ENCODE results near the gene HMGCS2.
"Not testable (repeated sequence)": the region's sequence is repeated elsewhere in the genome, so short reads cannot be mapped to it uniquely, and the experiment has no call there.

HMGCS2 gene

DNA sequence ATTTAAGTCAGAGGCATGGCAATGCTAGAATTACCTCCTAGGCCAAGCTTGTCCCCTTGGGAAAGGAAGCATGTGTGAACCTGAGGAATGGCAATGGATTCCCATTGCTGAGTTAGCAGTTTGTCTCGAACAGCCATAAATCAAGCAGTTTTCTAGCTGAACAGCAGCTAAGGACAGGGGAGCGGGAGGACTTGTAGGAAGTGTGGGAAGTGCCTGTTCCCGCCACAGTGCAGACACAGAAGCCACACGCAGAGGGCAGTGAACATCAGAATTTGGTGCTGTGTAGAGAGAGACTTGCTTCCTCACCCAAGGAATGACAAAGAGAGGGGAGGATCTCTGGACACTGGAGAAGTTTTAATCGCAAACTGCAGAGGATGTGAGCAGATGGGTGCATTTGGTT, 53.2 kb downstream of the HMGCS2 start:
- H3K4me3 ChIP-seq (replicated peaks in 1 of 2; ENCODE audit: low read depth in 2 of 2, low read length in 2 of 2), result no peak overlapping the region
- TF ChIP-seq, protein P1, sequence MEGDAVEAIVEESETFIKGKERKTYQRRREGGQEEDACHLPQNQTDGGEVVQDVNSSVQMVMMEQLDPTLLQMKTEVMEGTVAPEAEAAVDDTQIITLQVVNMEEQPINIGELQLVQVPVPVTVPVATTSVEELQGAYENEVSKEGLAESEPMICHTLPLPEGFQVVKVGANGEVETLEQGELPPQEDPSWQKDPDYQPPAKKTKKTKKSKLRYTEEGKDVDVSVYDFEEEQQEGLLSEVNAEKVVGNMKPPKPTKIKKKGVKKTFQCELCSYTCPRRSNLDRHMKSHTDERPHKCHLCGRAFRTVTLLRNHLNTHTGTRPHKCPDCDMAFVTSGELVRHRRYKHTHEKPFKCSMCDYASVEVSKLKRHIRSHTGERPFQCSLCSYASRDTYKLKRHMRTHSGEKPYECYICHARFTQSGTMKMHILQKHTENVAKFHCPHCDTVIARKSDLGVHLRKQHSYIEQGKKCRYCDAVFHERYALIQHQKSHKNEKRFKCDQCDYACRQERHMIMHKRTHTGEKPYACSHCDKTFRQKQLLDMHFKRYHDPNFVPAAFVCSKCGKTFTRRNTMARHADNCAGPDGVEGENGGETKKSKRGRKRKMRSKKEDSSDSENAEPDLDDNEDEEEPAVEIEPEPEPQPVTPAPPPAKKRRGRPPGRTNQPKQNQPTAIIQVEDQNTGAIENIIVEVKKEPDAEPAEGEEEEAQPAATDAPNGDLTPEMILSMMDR (IDR thresholded peaks at IDR 0.05; ENCODE audit: low read depth, low read length), result no peak
- DNase-seq (ENCODE audit: low read depth in 2 of 2), result peak; percentile 18 to 20

DNA sequence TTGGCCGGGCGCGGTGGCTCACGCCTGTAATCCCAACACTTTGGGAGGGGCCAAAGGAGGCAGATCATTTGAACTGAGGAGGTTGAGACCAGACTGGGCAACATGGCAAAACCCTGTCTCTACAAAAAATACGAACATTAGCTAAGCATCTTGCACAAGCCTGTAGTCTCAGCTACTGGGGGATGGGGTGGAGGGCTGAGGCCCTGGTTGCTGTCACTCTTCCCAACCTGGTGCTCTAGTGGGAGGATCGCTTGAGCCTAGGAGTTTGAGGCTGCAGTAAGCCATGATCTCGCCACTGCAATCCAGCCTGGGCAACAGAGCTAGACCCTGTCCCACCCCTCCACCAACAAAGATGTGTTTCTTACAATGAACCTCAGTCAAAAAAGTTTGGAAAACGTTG, 54.1 kb downstream of the HMGCS2 start:
- no peak overlapping the region for H3K4me3 ChIP-seq (replicated peaks in 1 of 2; ENCODE audit: low read depth in 2 of 2, low read length in 2 of 2)
- peak; percentile 3 to 25 for DNase-seq (ENCODE audit: low read depth in 2 of 2)
- TF ChIP-seq, protein P1 (IDR thresholded peaks at IDR 0.05; ENCODE audit: low read depth, low read length), result no peak

DNA sequence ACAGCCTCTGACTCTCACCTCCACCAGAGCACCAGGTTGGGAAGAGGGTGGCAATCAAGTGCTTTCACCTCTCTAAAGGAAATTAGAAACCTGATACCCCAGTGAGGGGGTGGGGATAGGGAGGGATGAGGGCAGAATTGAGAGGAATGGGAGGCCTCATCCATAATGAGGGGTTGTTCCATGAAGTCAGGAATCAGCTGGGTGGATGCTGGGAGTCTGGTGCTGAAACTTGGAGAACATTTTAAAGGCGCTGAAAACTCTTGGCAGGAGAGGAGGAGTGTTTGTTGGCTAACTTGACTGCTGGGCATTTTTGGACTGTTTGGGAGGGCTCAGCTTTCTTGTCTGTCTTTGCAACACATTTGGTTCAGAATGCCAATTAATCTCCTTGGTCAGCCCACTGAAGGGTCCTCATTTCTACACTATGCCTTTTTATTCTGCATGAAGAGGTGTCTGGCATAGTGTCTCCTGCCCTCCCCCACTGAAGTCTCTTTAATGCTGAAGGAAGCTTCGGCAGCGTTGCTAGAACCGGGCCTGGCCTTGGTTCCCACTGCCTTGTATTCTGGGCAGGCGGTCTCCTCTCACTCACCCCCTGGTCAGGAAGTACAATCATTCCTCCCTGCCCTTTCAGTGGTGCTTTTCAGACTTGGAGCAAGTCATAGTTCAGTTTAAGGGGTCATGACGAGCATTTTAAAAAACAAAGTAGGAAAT, 54.8 kb downstream of the HMGCS2 start:
- H3K4me3 ChIP-seq (replicated peaks in 1 of 2; ENCODE audit: low read depth in 2 of 2, low read length in 2 of 2), result peak overlapping the region; percentile 60 to 85
- peak; percentile 8 to 69 for DNase-seq (ENCODE audit: low read depth in 2 of 2)
- TF ChIP-seq, protein P1 (IDR thresholded peaks at IDR 0.05; ENCODE audit: low read depth, low read length), result no peak

DNA sequence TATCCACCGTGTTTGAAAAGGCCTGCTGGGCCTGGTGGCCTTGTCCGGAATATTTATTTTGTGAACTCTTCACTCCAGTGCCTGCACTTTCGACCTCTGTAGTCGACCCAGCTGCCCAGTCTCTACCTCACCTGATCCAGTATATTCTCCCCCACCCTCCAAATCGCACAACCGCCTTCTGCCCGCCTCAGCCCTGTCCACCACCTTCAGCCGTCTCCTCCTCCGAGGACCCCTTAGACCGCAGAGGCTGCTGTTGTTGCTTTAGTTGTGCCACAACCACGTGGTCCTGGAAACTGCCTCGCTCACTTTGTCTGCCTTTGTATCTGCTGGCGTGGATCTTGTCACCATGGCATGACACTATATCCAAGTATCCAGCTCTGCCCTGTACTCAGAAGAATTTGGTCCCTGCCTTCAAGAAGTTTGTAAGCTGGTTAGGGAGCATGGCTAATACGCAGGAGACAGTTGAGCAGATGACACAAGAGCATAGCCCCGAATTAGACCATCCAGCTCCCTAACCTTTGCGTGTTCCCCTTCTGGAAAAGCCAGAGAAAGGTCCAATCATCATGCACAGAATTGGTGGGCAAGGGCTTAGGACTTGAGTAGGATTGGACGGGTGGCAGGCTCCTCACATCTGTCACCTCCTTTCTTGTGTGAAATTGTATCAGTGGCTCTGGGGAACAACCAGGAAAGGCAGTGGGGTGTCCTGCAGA, 55.5 kb downstream of the HMGCS2 start:
- H3K4me3 ChIP-seq (replicated peaks in 1 of 2; ENCODE audit: low read depth in 2 of 2, low read length in 2 of 2), result peak overlapping the region; percentile 60 to 85
- TF ChIP-seq, protein P1 (IDR thresholded peaks at IDR 0.05; ENCODE audit: low read depth, low read length), result no peak
- DNase-seq (ENCODE audit: low read depth in 2 of 2), result peak; percentile 14 to 26

DNA sequence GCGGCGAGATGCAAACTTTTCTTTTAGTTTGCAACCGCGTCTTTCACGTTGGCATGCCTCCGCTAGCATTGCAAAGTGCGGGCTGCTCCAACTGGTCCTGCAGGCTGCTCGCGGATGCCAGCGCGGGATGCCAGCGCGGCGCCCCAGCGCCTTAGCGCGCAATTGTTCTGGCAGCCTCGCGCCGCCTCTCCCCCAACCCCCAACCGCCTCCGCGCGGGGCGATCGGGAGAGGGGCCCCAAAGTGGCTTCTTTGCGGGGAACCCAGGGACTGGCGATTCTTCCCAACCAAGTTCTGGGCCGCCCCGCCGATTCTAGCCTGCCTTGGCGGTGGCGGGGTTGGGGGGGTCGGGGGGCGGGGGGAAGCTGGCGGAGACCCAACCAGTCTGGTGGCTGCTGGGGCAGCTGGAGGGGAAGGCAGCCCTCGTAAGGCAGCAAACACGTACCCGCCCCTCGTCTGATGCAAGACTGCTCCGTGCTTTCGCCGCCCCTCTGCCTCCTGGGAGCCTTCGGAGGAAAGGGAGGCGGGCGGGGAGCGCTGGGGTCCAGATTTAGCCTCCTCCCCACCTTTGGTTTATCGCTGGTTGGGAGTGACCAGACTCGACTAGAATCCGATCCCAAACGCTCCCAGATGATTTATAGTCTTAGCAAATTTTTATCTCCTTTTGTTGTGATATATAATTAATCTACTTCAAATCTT, 56.2 kb downstream of the HMGCS2 start:
- TF ChIP-seq, protein P1 (IDR thresholded peaks at IDR 0.05; ENCODE audit: low read depth, low read length), result no peak
- peak overlapping the region; percentile 60 to 85 for H3K4me3 ChIP-seq (replicated peaks in 1 of 2; ENCODE audit: low read depth in 2 of 2, low read length in 2 of 2)
- DNase-seq (ENCODE audit: low read depth in 2 of 2), result peak; percentile 87 to 92

DNA sequence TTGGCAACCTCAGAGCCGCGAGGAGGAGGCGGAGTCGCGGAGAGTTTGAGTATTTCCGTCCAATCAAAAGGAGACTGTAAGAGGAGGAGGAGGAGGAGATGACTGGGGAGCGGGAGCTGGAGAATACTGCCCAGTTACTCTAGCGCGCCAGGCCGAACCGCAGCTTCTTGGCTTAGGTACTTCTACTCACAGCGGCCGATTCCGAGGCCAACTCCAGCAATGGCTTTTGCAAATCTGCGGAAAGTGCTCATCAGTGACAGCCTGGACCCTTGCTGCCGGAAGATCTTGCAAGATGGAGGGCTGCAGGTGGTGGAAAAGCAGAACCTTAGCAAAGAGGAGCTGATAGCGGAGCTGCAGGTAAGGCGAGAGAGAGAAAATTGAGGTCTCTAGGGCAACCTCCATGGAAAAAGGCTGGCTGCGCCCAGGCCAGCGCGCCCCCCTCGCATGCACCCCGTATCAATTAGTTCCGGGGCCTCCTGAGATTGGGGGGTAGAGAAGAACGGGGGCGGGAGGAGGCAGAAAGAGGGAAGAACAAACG, 56.8 kb downstream of the HMGCS2 start, which contains the start of gene PHGDH:
Gene PHGDH, plus strand, starts transcription at position 131 of the 538 bp plus-strand sequence. Its CDS starts 89 bp downstream, at position 220.
- H3K4me3 ChIP-seq (replicated peaks in 1 of 2; ENCODE audit: low read depth in 2 of 2, low read length in 2 of 2), result peak within 1 kb of the TSS; percentile 60 to 85
- TF ChIP-seq, protein P1 (IDR thresholded peaks at IDR 0.05; ENCODE audit: low read depth, low read length), result no peak
- peak; percentile 91 for DNase-seq (ENCODE audit: low read depth in 2 of 2)

DNA sequence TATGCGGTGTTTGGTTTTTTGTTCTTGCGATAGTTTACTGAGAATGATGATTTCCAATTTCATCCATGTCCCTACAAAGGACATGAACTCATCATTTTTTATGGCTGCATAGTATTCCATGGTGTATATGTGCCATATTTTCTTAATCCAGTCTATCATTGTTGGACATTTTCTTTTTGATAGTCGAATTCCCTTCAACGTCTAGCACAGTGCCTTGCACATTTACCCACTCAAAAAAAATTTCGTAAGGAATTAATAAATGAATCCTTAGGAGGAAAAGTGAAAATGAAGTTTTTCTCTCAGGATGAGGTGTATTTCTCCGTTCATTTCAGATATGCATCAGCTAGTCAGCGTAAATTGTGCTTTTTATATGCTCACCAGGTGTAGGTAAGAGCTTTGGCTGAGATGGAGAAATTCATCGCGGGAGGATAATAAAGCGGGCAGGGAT, 57.3 kb downstream of the HMGCS2 start:
- DNase-seq (ENCODE audit: low read depth in 2 of 2), result not testable (repeated sequence)
- H3K4me3 ChIP-seq (replicated peaks in 1 of 2; ENCODE audit: low read depth in 2 of 2, low read length in 2 of 2), result peak overlapping the region; percentile 60 to 85

DNA sequence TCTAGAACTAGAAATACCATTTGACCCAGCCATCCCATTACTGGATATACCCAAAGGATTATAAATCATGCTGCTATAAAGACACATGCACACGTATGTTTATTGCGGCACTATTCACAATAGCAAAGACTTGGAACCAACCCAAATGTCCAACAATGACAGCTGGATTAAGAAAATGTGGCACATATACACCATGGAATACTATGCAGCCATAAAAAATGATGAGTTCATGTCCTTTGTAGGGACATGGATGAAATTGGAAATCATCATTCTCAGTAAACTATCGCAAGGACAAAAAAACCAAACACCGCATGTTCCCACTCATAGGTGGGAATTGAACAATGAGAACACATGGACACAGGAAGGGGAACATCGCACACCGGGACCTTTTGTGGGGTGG, 62.1 kb downstream of the HMGCS2 start:
- H3K4me3 ChIP-seq (replicated peaks in 1 of 2; ENCODE audit: low read depth in 2 of 2, low read length in 2 of 2); DNase-seq (ENCODE audit: low read depth in 2 of 2): not testable (repeated sequence)

All from cardiac fibroblast (primary cell).